Vagina (tissue), 2 donors: ENCODE measurements around the gene ISG20. TPM values are rescaled to one million over a fixed set of nuclear protein-coding genes. Genes with fewer than 3 reads are reported as not detected.
A peak's percentile ranks its signal among the peaks of the same experiment; 100 is the strongest.

ENCODE experiments used
- DNase-seq, 2 donors: peaks; one replicate each; pipeline ENCODE4 v3.0.0-alpha.2; 2017; ENCODE audit errors: extremely low spot score in 2 of 2
- H3K27ac ChIP-seq: fragments of 200-600 bp; sonication (generic); one replicate; pipeline ENCODE4 v1.5.1; 2019
- H3K27me3 ChIP-seq: fragments of 200-600 bp; sonication (generic); one replicate; pipeline ENCODE4 v1.5.1; 2019
- H3K36me3 ChIP-seq, 2 donors: fragments of 200-600 bp; sonication (generic); one replicate each; pipeline ENCODE4 v1.5.1; 2017 to 2019
- H3K4me1 ChIP-seq: fragments of 200-600 bp; sonication (generic); one replicate; pipeline ENCODE4 v1.5.1; 2019
- H3K4me3 ChIP-seq, 2 donors: fragments of 200-600 bp; sonication (generic); 1 replicate in 1 of 2; 2 replicates in 1 of 2; pipeline ENCODE4 v1.5.1; 2016 to 2019
- H3K9me3 ChIP-seq: fragments of 200-600 bp; sonication (generic); one replicate; pipeline ENCODE4 v1.5.1; 2019
- CTCF ChIP-seq, 3 experiments: fragments of 450-650 bp in 2 of 3; fragments of 200-600 bp in 1 of 3; sonication (generic) in 1 of 3; IDR thresholded peaks; one replicate each; pipeline ENCODE4 v1.5.1; 2017 to 2019; ENCODE audit warnings: antibody characterized with exemption in 3 of 3, mild to moderate bottlenecking in 2 of 3, moderate library complexity in 2 of 3
- POLR2A ChIP-seq, 2 donors: fragments of 450-650 bp; IDR thresholded peaks; one replicate each; pipeline ENCODE4 v1.6.1; 2017; ENCODE audit warnings: antibody characterized with exemption in 2 of 2, mild to moderate bottlenecking in 2 of 2, moderate library complexity in 2 of 2
- POLR2AphosphoS5 ChIP-seq, 2 donors: sonication (generic); formaldehyde crosslinking; IDR thresholded peaks; one replicate each; pipeline ENCODE4 v1.9.0; 2017; ENCODE audit warnings: antibody characterized with exemption in 2 of 2, mild to moderate bottlenecking in 2 of 2, low read depth in 1 of 2; ENCODE audit not compliant: insufficient read depth in 1 of 2
- intact Hi-C: fragments of 100-400 bp; cut with DNase I; formaldehyde crosslinking; loops from one replicate; pipeline ENCODE4 v1.15.1; 2023
- total RNA-seq: library from RNA; depleted of rRNA; stranded (reverse); fragments of >200 nt; gene quantifications from one replicate; pipeline ENCODE4 v1.2.3, GENCODE V29; 2016

The ISG20 gene
- total RNA-seq, 1 donor from 2014 or later: 15.7 TPM

- peak in 2 of 3 experiments; percentile 42 to 72 for TF ChIP-seq CTCF (IDR thresholded peaks at IDR 0.05)
- no peak for TF ChIP-seq POLR2AphosphoS5 (IDR thresholded peaks at IDR 0.05; ENCODE audit: insufficient read depth in 1 of 2, low read depth in 1 of 2)
- TF ChIP-seq POLR2A (IDR thresholded peaks at IDR 0.05): no peak
- Histone ChIP-seq H3K4me1 (peaks cover 60% of the 10 kb centered on the region), H3K9me3 (no peaks in the 10 kb centered on the region), H3K4me3 (peak overlapping the region; percentile 6 to 11), H3K27me3 (no peaks in the 10 kb centered on the region), H3K27ac (peak overlapping the region; percentile 82), H3K36me3 (peaks cover 0 to 28% of the 10 kb centered on the region in 2 donors)
- intact Hi-C loops: no loop called here
- DNase-seq: no peak
Observed at GRCh38 chr15:88624156-88624970, 14.5 kb upstream of the ISG20 start.

- Histone ChIP-seq H3K9me3 (no peaks in the 10 kb centered on the region), H3K27ac (peak overlapping the region; percentile 82), H3K4me3 (peak overlapping the region; percentile 6 to 11), H3K27me3 (no peaks in the 10 kb centered on the region), H3K4me1 (peaks cover 60% of the 10 kb centered on the region), H3K36me3 (peaks cover 0 to 35% of the 10 kb centered on the region in 2 donors)
- intact Hi-C loops: no loop called here
- DNase-seq: no peak
- TF ChIP-seq POLR2AphosphoS5 (IDR thresholded peaks at IDR 0.05; ENCODE audit: insufficient read depth in 1 of 2, low read depth in 1 of 2) (no peak), POLR2A (IDR thresholded peaks at IDR 0.05) (no peak), CTCF (IDR thresholded peaks at IDR 0.05) (no peak)
Observed at GRCh38 chr15:88624971-88625490, 13.8 kb upstream of the ISG20 start.

GRCh38 chr15:88625943-88626741 is 12.7 kb upstream of the ISG20 start:
- intact Hi-C loops: no loop called here
- H3K27ac ChIP-seq: no peak overlapping the region

GRCh38 chr15:88627463-88627862 is 11.4 kb upstream of the ISG20 start:
- H3K9me3 ChIP-seq: no peaks in the 10 kb centered on the region
- H3K36me3 ChIP-seq: peaks cover 0 to 58% of the 10 kb centered on the region in 2 donors
- H3K27me3 ChIP-seq: no peaks in the 10 kb centered on the region
- peaks cover 40% of the 10 kb centered on the region for H3K4me1 ChIP-seq
- H3K4me3 ChIP-seq: no peak overlapping the region
- no peak for DNase-seq
- TF ChIP-seq POLR2A (IDR thresholded peaks at IDR 0.05): no peak
- no peak for TF ChIP-seq POLR2AphosphoS5 (IDR thresholded peaks at IDR 0.05; ENCODE audit: insufficient read depth in 1 of 2, low read depth in 1 of 2)
- no peak for TF ChIP-seq CTCF (IDR thresholded peaks at IDR 0.05)
- H3K27ac ChIP-seq: no peak overlapping the region
- intact Hi-C loops: no loop called here

More at GRCh38 chr15:88625943-88626741, 12.7 kb upstream of the ISG20 start:
- TF ChIP-seq CTCF (IDR thresholded peaks at IDR 0.05) (no peak), POLR2AphosphoS5 (IDR thresholded peaks at IDR 0.05; ENCODE audit: insufficient read depth in 1 of 2, low read depth in 1 of 2) (no peak), POLR2A (IDR thresholded peaks at IDR 0.05) (no peak)
- Histone ChIP-seq H3K27me3 (no peaks in the 10 kb centered on the region), H3K36me3 (peaks cover 0 to 46% of the 10 kb centered on the region in 2 donors), H3K9me3 (no peaks in the 10 kb centered on the region), H3K4me1 (peaks cover 52% of the 10 kb centered on the region), H3K4me3 (no peak overlapping the region)
- DNase-seq: no peak
